ENCODE data around the gene FBXL7. TPM values are rescaled to one million over a fixed set of nuclear protein-coding genes. Genes with fewer than 3 reads are reported as not detected.

The FBXL7 gene
- total and polyA plus RNA-seq, 2 of the 8 experiments (the other 6 are each of a cell fraction or from before 2014, with no cell fraction given), result 17.7 to 17.8 TPM

GRCh38 chr5:15664961-15665360 is 165.0 kb downstream of the FBXL7 start:
- CTCF ChIA-PET (ENCODE audit: partially characterized antibody), result no interaction called here

More at GRCh38 chr5:15664961-15665360, 165.0 kb downstream of the FBXL7 start:
- Histone ChIP-seq H3K4me3 (ENCODE audit: extremely low read depth in 1 of 4, insufficient read depth in 2 of 4, low read depth in 3 of 4, low read length in 4 of 4) (no peak overlapping the region), H3K27ac (ENCODE audit: low read depth, low read length) (no peak overlapping the region), H2BK120ac (replicated peaks; ENCODE audit: low read depth, low read length) (no peak overlapping the region), H3K4me1 (replicated peaks in 1 of 4; ENCODE audit: control insufficient read depth in 3 of 4, insufficient read depth in 4 of 4, low read length in 3 of 4) (peaks cover 0 to 3% (median 0%) of the 10 kb centered on the region in 4 experiments; a peak in 1 of 7 replicates), H3K14ac (ENCODE audit: insufficient read length) (no peak overlapping the region), H3K27me3 (replicated peaks in 1 of 4; ENCODE audit: control insufficient read depth in 3 of 4, extremely low read depth in 1 of 4, insufficient read depth in 3 of 4, low read length in 3 of 4) (no peaks in the 10 kb centered on the region), H3K9me3 (ENCODE audit: insufficient read depth in 2 of 2, low read depth in 1 of 2, low read length in 1 of 2) (no peaks in the 10 kb centered on the region; a peak in 1 of 4 replicates), H3K79me1 (ENCODE audit: low read depth, low read length) (peaks cover 4% of the 10 kb centered on the region), H2BK5ac (ENCODE audit: low read depth, low read length) (no peak overlapping the region), H4K5ac (ENCODE audit: insufficient read length, low read depth, low read length) (no peak overlapping the region), H3K79me2 (ENCODE audit: control insufficient read depth in 1 of 2, insufficient read depth in 2 of 2, low read length in 2 of 2) (peaks cover 0 to 51% of the 10 kb centered on the region in 2 experiments; a peak in 2 of 4 replicates), H3K56ac (replicated peaks; ENCODE audit: insufficient read length, low read depth, low read length) (no peak overlapping the region), H3K23me2 (ENCODE audit: low read depth, low read length) (no peaks in the 10 kb centered on the region), H4K20me1 (replicated peaks in 1 of 2; ENCODE audit: control insufficient read depth in 1 of 2, insufficient read depth in 2 of 2, low read length in 2 of 2) (no peaks in the 10 kb centered on the region), H4K91ac (replicated peaks; ENCODE audit: insufficient read length, low read length) (no peak overlapping the region), H2BK12ac (ENCODE audit: low read depth, low read length) (no peak overlapping the region), H3K4ac (replicated peaks; ENCODE audit: insufficient read length, low read depth, low read length) (no peak overlapping the region), H3K18ac (ENCODE audit: extremely low read depth, low read length) (no peak overlapping the region), H3K36me3 (ENCODE audit: control insufficient read depth in 2 of 4, insufficient read depth in 4 of 4, low read length in 3 of 4) (no peaks in the 10 kb centered on the region), H4K8ac (ENCODE audit: extremely low read depth, insufficient read depth, low read length) (no peak overlapping the region), H2BK20ac (ENCODE audit: low read length) (no peak overlapping the region), H3K9ac (replicated peaks in 1 of 4; ENCODE audit: extremely low read depth in 1 of 4, low read depth in 3 of 4, low read length in 3 of 4) (no peak overlapping the region), H3K23ac (ENCODE audit: insufficient read length) (no peak overlapping the region), H2AK5ac (ENCODE audit: low read depth, low read length) (no peak overlapping the region), H2AFZ (ENCODE audit: low read length) (no peak overlapping the region), H3K4me2 (ENCODE audit: insufficient read depth in 1 of 2, low read depth in 2 of 2, low read length in 2 of 2) (no peak overlapping the region), H2BK15ac (ENCODE audit: low read length) (no peak overlapping the region)
- TF ChIP-seq ASH2L (IDR thresholded peaks at IDR 0.05; ENCODE audit: low read length), result no peak
- DNase-seq (ENCODE audit: low read depth in 1 of 2, low spot score in 2 of 2), result no peak
- POLR2A ChIA-PET (ENCODE audit: partially characterized antibody), result no interaction called here
- no peak for FAIRE-seq

Measured in H1 (cell line).